H9 (cell line): Measurements from ENCODE around the gene CREB3L2. TPM values are rescaled to one million over a fixed set of nuclear protein-coding genes. Genes with fewer than 3 reads are reported as not detected.

Experiments
- DNase-seq: peaks from one replicate; pipeline ENCODE4 v3.0.0-alpha.2; 2017
- H2AFZ ChIP-seq: one replicate; pipeline ENCODE4 v1.6.1; 2013; ENCODE audit warnings: mild to moderate bottlenecking, low read length, control low read depth, moderate library complexity
- H2AK5ac ChIP-seq: 2 replicates; pipeline ENCODE4 v1.6.1; 2013; ENCODE audit warnings: low read length, control low read depth, mixed read lengths; ENCODE audit not compliant: insufficient read length
- H2BK120ac ChIP-seq: one replicate; pipeline ENCODE4 v1.6.1; 2013; ENCODE audit warnings: low read depth, mild to moderate bottlenecking, low read length, control low read depth, inconsistent platforms; ENCODE audit not compliant: poor library complexity, severe bottlenecking
- H2BK12ac ChIP-seq: 2 replicates; pipeline ENCODE4 v1.6.1; 2013; ENCODE audit warnings: low read length, control low read depth, mixed read lengths, low read depth; ENCODE audit not compliant: insufficient read length
- H2BK15ac ChIP-seq: 2 replicates; pipeline ENCODE4 v1.6.1; 2013; ENCODE audit warnings: low read depth, low read length, control low read depth
- H2BK20ac ChIP-seq: one replicate; pipeline ENCODE4 v1.6.1; 2013; ENCODE audit warnings: low read depth, mild to moderate bottlenecking, low read length, control low read depth, inconsistent platforms; ENCODE audit not compliant: poor library complexity, severe bottlenecking
- H2BK5ac ChIP-seq: 2 replicates; pipeline ENCODE4 v1.6.1; 2013; ENCODE audit warnings: low read length, control low read depth, mixed read lengths; ENCODE audit not compliant: insufficient read length
- H3K14ac ChIP-seq: 2 replicates; pipeline ENCODE4 v1.6.1; 2013; ENCODE audit warnings: low read length, control low read depth; ENCODE audit not compliant: insufficient read depth
- H3K18ac ChIP-seq: 2 replicates; pipeline ENCODE4 v1.6.1; 2013; ENCODE audit warnings: low read depth, mild to moderate bottlenecking, mixed read lengths, low read length, control low read depth; ENCODE audit not compliant: insufficient read length
- H3K23ac ChIP-seq: 2 replicates; pipeline ENCODE4 v1.6.1; 2013; ENCODE audit warnings: low read length, control low read depth, mixed read lengths, low read depth; ENCODE audit not compliant: insufficient read length
- H3K23me2 ChIP-seq: 2 replicates; pipeline ENCODE4 v1.6.1; 2013; ENCODE audit warnings: low read depth, mild to moderate bottlenecking, mixed read lengths, low read length, control low read depth; ENCODE audit not compliant: insufficient read length, poor library complexity, severe bottlenecking
- H3K27ac ChIP-seq: 2 replicates; pipeline ENCODE4 v1.5.1; 2013; ENCODE audit warnings: low read length, control low read depth, mixed read lengths, low read depth; ENCODE audit not compliant: insufficient read length
- H3K27me3 ChIP-seq: 2 replicates; pipeline ENCODE4 v1.6.1; 2013; ENCODE audit warnings: low read length, control low read depth, inconsistent platforms; ENCODE audit not compliant: insufficient read depth
- H3K4ac ChIP-seq: 2 replicates; pipeline ENCODE4 v1.6.1; 2013; ENCODE audit warnings: low read depth, mild to moderate bottlenecking, control low read depth, inconsistent platforms, low read length, moderate library complexity
- H3K4me1 ChIP-seq: 2 replicates; pipeline ENCODE4 v1.6.1; 2013; ENCODE audit warnings: low read length, control low read depth, inconsistent platforms; ENCODE audit not compliant: insufficient read depth
- H3K4me2 ChIP-seq: 2 replicates; pipeline ENCODE4 v1.6.1; 2013; ENCODE audit warnings: low read length, control low read depth, mixed read lengths; ENCODE audit not compliant: insufficient read length, insufficient read depth
- H3K56ac ChIP-seq: 2 replicates; pipeline ENCODE4 v1.6.1; 2013; ENCODE audit warnings: low read depth, mild to moderate bottlenecking, mixed read lengths, low read length, control low read depth; ENCODE audit not compliant: insufficient read length
- H3K79me1 ChIP-seq: 2 replicates; pipeline ENCODE4 v1.6.1; 2013; ENCODE audit warnings: low read depth, mild to moderate bottlenecking, moderate library complexity, low read length, control low read depth, inconsistent platforms; ENCODE audit not compliant: insufficient read depth, poor library complexity, severe bottlenecking
- H3K79me2 ChIP-seq: 2 replicates; pipeline ENCODE4 v1.6.1; 2013; ENCODE audit warnings: low read length, control low read depth, inconsistent platforms; ENCODE audit not compliant: insufficient read depth
- H3K9ac ChIP-seq: 2 replicates; pipeline ENCODE4 v1.6.1; 2013; ENCODE audit warnings: low read length, control low read depth, mixed read lengths; ENCODE audit not compliant: insufficient read length; ENCODE audit errors: extremely low read depth
- H3K9me3 ChIP-seq: one replicate; pipeline ENCODE4 v1.6.1; 2013; ENCODE audit warnings: low read depth, low read length, inconsistent platforms; ENCODE audit not compliant: control insufficient read depth
- H3T11ph ChIP-seq: one replicate; pipeline ENCODE4 v1.6.1; 2013; ENCODE audit warnings: mild to moderate bottlenecking, low read length, control low read depth, inconsistent platforms
- H4K20me1 ChIP-seq: one replicate; pipeline ENCODE4 v1.6.1; 2013; ENCODE audit not compliant: control insufficient read depth, insufficient read length, insufficient read depth
- H4K5ac ChIP-seq: 2 replicates; pipeline ENCODE4 v1.6.1; 2013; ENCODE audit warnings: low read depth, mild to moderate bottlenecking, mixed read lengths, low read length, control low read depth; ENCODE audit not compliant: insufficient read length
- H4K8ac ChIP-seq: replicated peaks from 2 replicates; pipeline ENCODE4 v1.6.1; 2013; ENCODE audit warnings: low read length, control low read depth, mixed read lengths, low read depth; ENCODE audit not compliant: insufficient read length
- H4K91ac ChIP-seq: 2 replicates; pipeline ENCODE4 v1.6.1; 2013; ENCODE audit warnings: low read depth, mild to moderate bottlenecking, moderate library complexity, mixed read lengths, low read length, control low read depth; ENCODE audit not compliant: insufficient read length
- H3K27ac Mint-ChIP-seq, 3 experiments: 2 replicates in 2 of 3; 3 replicates in 1 of 3; pipeline ENCODE4 v1.8.0; 2020 to 2021; ENCODE audit warnings: mixed read lengths in 3 of 3, mild to moderate bottlenecking in 1 of 3, moderate library complexity in 1 of 3
- H3K27me3 Mint-ChIP-seq: 2 replicates; pipeline ENCODE4 v1.8.0; 2021; ENCODE audit warnings: low read depth, mild to moderate bottlenecking, moderate library complexity, mixed read lengths
- H3K36me3 Mint-ChIP-seq, 3 experiments: 2 replicates in 2 of 3; 3 replicates in 1 of 3; pipeline ENCODE4 v1.8.0; 2020 to 2021; ENCODE audit warnings: low read depth in 3 of 3, mixed read lengths in 3 of 3; ENCODE audit not compliant: insufficient read depth in 1 of 3
- H3K4me1 Mint-ChIP-seq, 2 experiments: 2 replicates each; pipeline ENCODE4 v1.8.0; 2020; ENCODE audit warnings: mixed read lengths in 2 of 2
- H3K4me3 Mint-ChIP-seq, 2 experiments: 2 replicates in 1 of 2; 3 replicates in 1 of 2; pipeline ENCODE4 v1.8.0; 2020 to 2021; ENCODE audit warnings: mild to moderate bottlenecking in 2 of 2, mixed read lengths in 2 of 2, moderate library complexity in 1 of 2
- H3K9me3 Mint-ChIP-seq, 2 experiments: 2 replicates in 1 of 2; 3 replicates in 1 of 2; pipeline ENCODE4 v1.8.0; 2020; ENCODE audit warnings: mild to moderate bottlenecking in 2 of 2, mixed read lengths in 2 of 2, moderate library complexity in 1 of 2
- CTCF ChIP-seq: fragments of 200-600 bp; sonication (generic); conservative IDR thresholded peaks from 3 replicates; pipeline ENCODE4 v1.8.0; 2021; ENCODE audit warnings: antibody characterized with exemption, mild to moderate bottlenecking
- WGBS: extraction: QIAGEN DNeasy Blood & Tissue Kit; methylation state at CpG from one replicate; pipeline ENCODE4 v1.1.7; 2013; ENCODE audit warnings: missing lambda C conversion rate, low lambda C conversion rate, mixed read lengths; ENCODE audit not compliant: insufficient read length; ENCODE audit errors: extremely low coverage; 5-methylcytosine and 5-hydroxymethylcytosine counted together
- long read RNA-seq: library from polyadenylated mRNA; unstranded; transcript quantifications from one replicate; pipeline ENCODE4 v2.0.0, GENCODE V29; 2020
- total RNA-seq: library from RNA; stranded (reverse); gene quantifications from 2 replicates; pipeline ENCODE4 v1.2.1, GENCODE V29; 2021

The CREB3L2 gene
- 58.1 and 60.7 TPM in 2 replicates for total RNA-seq
- long read RNA-seq, full-length matches to known transcripts: 13 of 38 reads
- long read RNA-seq, partial matches to known transcripts: 9 of 38 reads
- long read RNA-seq, other reads (novel, unspliced or antisense): 16 of 38 reads

DNA sequence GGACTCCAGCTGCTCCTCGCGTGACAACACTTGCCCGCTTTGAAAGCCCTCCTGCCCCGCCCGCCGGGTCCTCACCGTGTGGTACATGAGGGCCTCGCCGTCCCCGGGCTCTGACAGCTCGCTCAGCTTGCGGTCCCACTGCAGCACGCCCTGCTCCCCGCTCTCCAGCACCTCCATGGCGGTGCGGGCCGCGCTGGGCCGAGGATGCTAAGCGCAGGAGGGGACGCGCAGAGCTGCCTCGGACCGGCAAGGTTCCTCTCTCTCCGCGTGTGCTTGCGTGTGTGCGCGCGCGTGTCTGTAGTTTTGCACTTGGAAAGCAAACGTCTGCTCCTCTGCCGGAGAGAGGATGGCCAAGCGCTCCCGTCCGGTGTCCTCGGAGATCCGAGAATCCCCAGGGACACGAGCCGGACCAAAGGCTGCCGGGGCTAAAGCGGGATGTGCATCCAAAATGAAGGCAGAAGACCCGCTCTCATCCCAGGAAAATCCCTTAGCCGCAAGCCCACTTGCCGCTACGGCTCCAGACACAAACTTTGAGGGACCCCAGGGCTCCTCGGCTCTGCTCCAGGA lies at the start of gene CREB3L2:
CREB3L2 (minus strand) TSS at position 558 of the 567 bp plus-strand sequence; CDS start at position 177, 381 bp downstream.
- H2BK5ac ChIP-seq: no peak within 1 kb of the TSS
- H4K20me1 ChIP-seq: no peaks in the 10 kb centered on the region
- no peak within 1 kb of the TSS for H3K23ac ChIP-seq
- peaks cover 18% of the 10 kb centered on the region; the same call in 1 of the 2 replicates for H3K79me2 ChIP-seq
- H3K4me2 ChIP-seq: peak within 1 kb of the TSS; percentile 64
- no peak within 1 kb of the TSS for H4K8ac ChIP-seq
- H2BK15ac ChIP-seq: no peak within 1 kb of the TSS
- no peak within 1 kb of the TSS for H3K56ac ChIP-seq
- H3K27me3 Mint-ChIP-seq: no peaks in the 10 kb centered on the region
- no peak within 1 kb of the TSS for H3T11ph ChIP-seq
- H3K18ac ChIP-seq: peak within 1 kb of the TSS; percentile 55
- no peak within 1 kb of the TSS for H2BK20ac ChIP-seq
- H3K27me3 ChIP-seq: no peaks in the 10 kb centered on the region
- H2AFZ ChIP-seq: no peak within 1 kb of the TSS
- peaks cover 5% of the 10 kb centered on the region; the same call in 1 of the 2 replicates for H3K4me1 ChIP-seq
- peak within 1 kb of the TSS; percentile 94 to 97 (median 96) for H3K27ac Mint-ChIP-seq
- peak; percentile 73 for DNase-seq
- no peaks in the 10 kb centered on the region; a peak in 2 of 5 replicates for H3K9me3 Mint-ChIP-seq
- no peak for TF ChIP-seq CTCF
- H3K9me3 ChIP-seq: no peaks in the 10 kb centered on the region
- H3K23me2 ChIP-seq: peaks cover 15% of the 10 kb centered on the region
- peak within 1 kb of the TSS; percentile 79 for H3K14ac ChIP-seq
- no peak within 1 kb of the TSS for H2BK12ac ChIP-seq
- no peak within 1 kb of the TSS for H3K4ac ChIP-seq
- peak within 1 kb of the TSS; percentile 93 to 97 for H3K4me3 Mint-ChIP-seq
- no peaks in the 10 kb centered on the region for H3K79me1 ChIP-seq
- no peak within 1 kb of the TSS for H4K91ac ChIP-seq
- H2AK5ac ChIP-seq: no peak within 1 kb of the TSS
- no peak within 1 kb of the TSS for H3K27ac ChIP-seq
- H2BK120ac ChIP-seq: no peak within 1 kb of the TSS
- no CpG with 5 or more reads among the region's 47 CpGs for WGBS
- no peak within 1 kb of the TSS for H4K5ac ChIP-seq
- peaks cover 26 to 28% of the 10 kb centered on the region in 2 experiments for H3K4me1 Mint-ChIP-seq
- peak within 1 kb of the TSS; percentile 61 for H3K9ac ChIP-seq
- peaks cover 11 to 15% (median 14%) of the 10 kb centered on the region in 3 experiments for H3K36me3 Mint-ChIP-seq
